GM12874 (cell line): Measurements from ENCODE around the gene LRRC28.

ENCODE experiments used
- TF ChIP-seq, protein P1 (sequence below): IDR thresholded peaks from 2 replicates; pipeline ENCODE4 v1.5.1; 2011; ENCODE audit warnings: low read depth, mild to moderate bottlenecking, control low read depth, low read length, moderate library complexity; ENCODE audit not compliant: insufficient read depth

LRRC28 gene

DNA sequence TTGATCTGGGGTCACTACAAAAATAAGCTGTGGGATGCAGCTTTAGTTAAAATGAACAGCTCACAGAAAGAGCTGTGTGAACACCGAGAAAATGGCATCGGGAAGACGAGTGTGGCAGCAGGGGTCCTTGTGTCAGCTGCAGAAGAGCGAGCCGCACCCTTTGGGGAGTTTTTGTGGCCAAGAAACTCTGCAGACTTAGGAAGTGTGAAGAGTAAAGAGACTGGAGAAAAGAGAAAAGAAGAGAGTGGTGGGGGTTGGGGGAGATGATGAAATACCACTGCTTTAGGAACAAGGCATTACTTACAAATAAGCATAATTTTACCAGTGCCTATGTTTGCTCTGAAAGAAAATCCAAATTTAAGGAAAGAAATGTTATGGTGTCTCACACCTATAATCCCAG lies 147.8 kb downstream of the LRRC28 start:
- TF ChIP-seq, protein P1, sequence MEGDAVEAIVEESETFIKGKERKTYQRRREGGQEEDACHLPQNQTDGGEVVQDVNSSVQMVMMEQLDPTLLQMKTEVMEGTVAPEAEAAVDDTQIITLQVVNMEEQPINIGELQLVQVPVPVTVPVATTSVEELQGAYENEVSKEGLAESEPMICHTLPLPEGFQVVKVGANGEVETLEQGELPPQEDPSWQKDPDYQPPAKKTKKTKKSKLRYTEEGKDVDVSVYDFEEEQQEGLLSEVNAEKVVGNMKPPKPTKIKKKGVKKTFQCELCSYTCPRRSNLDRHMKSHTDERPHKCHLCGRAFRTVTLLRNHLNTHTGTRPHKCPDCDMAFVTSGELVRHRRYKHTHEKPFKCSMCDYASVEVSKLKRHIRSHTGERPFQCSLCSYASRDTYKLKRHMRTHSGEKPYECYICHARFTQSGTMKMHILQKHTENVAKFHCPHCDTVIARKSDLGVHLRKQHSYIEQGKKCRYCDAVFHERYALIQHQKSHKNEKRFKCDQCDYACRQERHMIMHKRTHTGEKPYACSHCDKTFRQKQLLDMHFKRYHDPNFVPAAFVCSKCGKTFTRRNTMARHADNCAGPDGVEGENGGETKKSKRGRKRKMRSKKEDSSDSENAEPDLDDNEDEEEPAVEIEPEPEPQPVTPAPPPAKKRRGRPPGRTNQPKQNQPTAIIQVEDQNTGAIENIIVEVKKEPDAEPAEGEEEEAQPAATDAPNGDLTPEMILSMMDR = no peak

DNA sequence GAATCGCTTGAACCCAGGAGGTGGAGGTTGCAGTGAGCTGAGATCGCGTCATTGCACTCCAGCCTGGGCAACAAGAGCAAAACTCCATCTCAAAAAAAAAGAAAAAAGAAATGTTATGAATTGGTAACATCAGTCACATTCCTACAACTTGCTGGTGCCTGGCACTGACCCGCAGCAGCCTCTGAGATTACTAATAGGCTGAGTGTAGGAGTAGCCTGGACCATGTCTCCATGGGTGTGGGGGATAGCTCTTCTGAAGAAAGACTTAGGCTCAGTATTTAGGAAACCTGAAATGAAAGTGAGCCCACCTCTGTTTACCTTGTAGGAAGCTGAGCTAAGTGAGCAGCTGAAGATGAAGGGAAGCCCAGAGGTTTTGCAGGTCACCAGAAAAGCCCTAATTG lies 148.3 kb downstream of the LRRC28 start:
- TF ChIP-seq, protein P1 = no peak

DNA sequence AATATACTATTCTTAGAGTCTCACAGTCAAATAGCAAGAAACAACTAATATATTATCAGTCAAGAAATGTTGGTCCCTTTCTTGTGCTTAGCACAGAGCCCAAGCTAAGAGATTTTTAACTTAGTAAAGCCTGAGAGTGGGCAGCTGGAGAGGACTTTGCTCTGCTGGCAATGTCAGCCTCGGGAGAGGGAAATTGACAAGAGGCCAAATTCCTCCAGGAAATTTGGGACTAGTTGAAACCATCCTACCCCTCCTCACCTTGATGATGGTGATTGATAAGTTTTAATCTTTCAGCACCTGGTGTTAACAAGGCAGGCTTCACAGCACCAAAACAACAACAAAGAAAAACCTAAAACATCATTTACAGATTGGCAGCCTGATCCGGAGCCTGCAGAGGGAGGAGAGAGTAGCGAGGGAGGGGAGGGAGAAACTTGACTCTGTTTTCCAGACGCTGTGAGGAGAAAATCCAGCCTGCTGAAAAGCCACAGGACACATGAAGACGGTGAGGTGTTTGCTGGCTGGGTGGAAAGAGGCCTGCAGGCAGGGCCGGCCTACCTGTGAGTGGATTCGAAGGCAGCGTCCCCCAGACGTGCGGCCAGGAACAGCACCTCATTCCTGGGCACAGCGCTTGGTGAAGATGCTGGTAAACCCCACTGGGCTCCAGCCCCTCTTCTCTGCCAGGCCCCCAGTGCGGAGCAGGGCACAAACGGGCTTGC lies 150.9 kb downstream of the LRRC28 start:
- TF ChIP-seq, protein P1 = no peak

DNA sequence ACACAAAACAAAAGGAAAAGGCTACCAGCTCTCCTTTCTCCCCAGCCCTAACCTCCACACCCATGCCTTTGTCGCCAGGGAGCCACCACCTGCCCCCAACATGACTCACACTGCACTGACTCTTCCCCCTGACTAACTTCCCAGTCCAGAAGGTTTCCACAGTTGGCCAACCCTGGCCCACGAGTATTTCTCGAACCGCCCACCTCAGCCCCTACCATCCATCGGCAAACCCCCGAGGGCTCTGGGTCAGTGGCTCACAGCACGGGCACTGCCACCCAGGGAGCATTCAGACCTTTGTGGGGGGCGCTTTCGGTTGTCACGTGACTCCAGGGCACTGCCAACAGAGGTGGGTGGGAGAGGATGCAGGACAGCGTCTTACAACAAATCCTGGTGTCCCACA lies 152.3 kb downstream of the LRRC28 start:
- TF ChIP-seq, protein P1 = no peak

DNA sequence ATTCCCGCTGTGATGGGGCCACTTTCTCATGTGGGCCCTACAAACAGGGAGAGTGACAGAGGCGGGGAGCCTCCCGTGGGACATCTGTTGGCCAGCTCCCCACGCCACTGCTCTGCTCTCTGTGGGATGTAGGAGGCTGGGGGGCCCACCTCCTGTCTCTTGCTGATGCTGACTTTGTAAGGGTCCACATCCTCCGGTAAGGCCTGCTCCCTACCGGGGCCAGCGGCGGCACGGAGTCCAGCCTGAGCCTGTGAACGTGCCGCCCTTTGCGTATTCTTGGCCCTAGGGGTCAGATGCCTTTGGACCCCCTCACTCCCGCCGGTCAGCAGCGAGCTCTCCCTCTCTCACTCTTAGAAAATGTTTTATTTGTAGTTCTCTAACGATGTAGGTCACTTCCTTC lies 153.2 kb downstream of the LRRC28 start:
- TF ChIP-seq, protein P1 = no peak

DNA sequence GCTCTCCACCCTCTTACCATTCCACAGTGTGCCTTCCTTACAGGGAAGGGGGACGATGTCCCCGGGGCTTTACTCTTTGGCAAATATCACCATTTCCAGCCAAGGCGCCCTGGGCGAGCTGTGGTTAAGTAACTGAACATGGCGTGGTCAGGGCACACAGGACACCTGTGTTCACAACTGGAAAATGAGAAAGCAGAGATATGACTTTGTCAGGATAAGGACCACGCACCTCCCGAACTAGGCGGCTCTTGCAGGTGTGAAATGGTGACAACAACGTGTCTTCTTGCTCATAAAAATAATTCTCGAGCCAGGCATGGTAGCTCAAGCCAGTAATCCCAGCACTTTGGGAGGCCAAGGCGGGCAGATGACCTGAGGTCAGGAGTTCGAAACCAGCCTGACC lies 154.8 kb downstream of the LRRC28 start:
- TF ChIP-seq, protein P1 = no peak

DNA sequence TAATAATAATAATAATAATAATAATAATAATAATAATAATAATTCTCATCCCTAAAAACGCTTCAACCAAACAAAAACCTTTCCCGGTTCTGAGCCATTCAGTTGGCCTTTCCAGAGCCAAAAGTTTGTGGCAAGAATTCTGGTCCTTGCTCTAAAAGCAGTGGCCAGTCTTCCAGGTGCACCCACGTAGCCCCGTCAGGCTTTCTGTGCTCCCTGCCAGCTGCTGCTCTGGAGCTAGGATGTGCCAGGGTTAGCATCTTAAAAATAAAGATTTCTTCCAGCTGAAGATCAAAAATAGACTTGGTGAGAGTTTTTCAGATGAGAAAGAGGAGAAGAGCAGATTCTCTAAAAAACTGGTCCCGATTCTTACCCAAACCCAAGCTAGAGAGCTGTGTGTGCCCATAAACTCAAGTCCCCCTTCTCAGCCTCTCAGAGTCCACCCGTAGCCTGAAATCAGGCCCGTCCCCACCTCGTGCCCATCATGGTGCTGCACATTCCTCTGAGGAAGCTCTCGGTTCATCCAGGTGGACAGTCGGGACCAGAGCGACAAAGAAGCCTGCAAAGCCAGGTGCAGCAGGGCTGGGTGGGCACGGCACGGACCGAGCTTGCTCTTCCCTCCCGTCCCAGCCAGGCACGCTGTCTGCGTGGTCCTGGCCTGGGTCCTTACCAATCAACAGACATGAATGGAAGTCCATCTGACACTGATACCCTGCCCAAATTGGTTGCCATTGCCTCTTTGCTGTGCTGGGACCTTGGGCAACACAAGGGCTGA lies 155.6 kb downstream of the LRRC28 start:
- TF ChIP-seq, protein P1 = no peak
